A549 (cell line): ENCODE measurements around the gene MEF2C. TPM values are rescaled to one million over a fixed set of nuclear protein-coding genes. Genes with fewer than 3 reads are reported as not detected.

Source experiments
- ATAC-seq, 2 experiments: fragments of 200-7000 bp in 1 of 2; fragments of >200 bp in 1 of 2; cut with Nextera tagmentation in 1 of 2; cut with Tn5 transposase in 1 of 2; 3 replicates each; pipeline versions ENCODE4 v1.8.0 to v1.9.1; 2018 to 2020; ENCODE audit warnings: mild to moderate bottlenecking in 1 of 2, moderate library complexity in 1 of 2
- CTCF ChIA-PET: fragments of 300-600 bp; sonication (Branson Sonifier 250); formaldehyde crosslinking; extraction: SDS; loops from one replicate; lab custom pipeline; 2021; ENCODE audit warnings: antibody characterized with exemption, inconsistent platforms; lab: Yijun Ruan, JAX
- POLR2A ChIA-PET: fragments of 350-600 bp; formaldehyde crosslinking; extraction: SDS; loops from one replicate; lab custom pipeline; 2021; ENCODE audit warnings: antibody characterized with exemption, inconsistent platforms; lab: Yijun Ruan, JAX
- DNase-seq, 2 experiments: peaks; one replicate each; pipeline versions ENCODE4 v3.0.0 to v3.0.0-alpha.2; 2011 to 2016; ENCODE audit warnings: low read depth in 1 of 2, low spot score in 1 of 2
- FAIRE-seq: peaks from 2 replicates; lab custom pipeline; 2011; peaks lifted over from hg19 to GRCh38; lab: Jason Lieb, UNC
- H3K27ac ChIP-seq, 2 experiments: fragments of >200 bp; sonication (Bioruptor Twin); formaldehyde crosslinking; 3 replicates each; pipeline ENCODE4 v1.5.1; 2016 to 2017
- H3K4me1 ChIP-seq: fragments of >200 bp; sonication (Bioruptor Twin); formaldehyde crosslinking; 3 replicates; pipeline ENCODE4 v1.6.1; 2016
- H3K4me2 ChIP-seq: fragments of >200 bp; sonication (Bioruptor Twin); formaldehyde crosslinking; 3 replicates; pipeline ENCODE4 v1.6.1; 2016
- H3K4me3 ChIP-seq: fragments of >200 bp; sonication (Bioruptor Twin); formaldehyde crosslinking; 3 replicates; pipeline ENCODE4 v1.5.1; 2016
- H3K9me3 ChIP-seq: fragments of >200 bp; sonication (Bioruptor Twin); formaldehyde crosslinking; 3 replicates; pipeline ENCODE4 v1.6.1; 2016
- BCL3 ChIP-seq: fragments of >200 bp; sonication (Bioruptor Twin); formaldehyde crosslinking; IDR thresholded peaks from 3 replicates; pipeline ENCODE4 v1.6.1; 2016
- CBX2 ChIP-seq: fragments of 200-600 bp; sonication (generic); IDR thresholded peaks from 2 replicates; pipeline ENCODE4 v1.6.1; 2016; ENCODE audit warnings: low read depth, mild to moderate bottlenecking, borderline replicate concordance
- CHD4 ChIP-seq: fragments of 200-600 bp; sonication (generic); IDR thresholded peaks from 2 replicates; pipeline ENCODE4 v1.6.1; 2016; ENCODE audit warnings: antibody characterized with exemption, mild to moderate bottlenecking, borderline replicate concordance
- CTCF ChIP-seq: fragments of >200 bp; sonication (Bioruptor Twin); formaldehyde crosslinking; IDR thresholded peaks from 3 replicates; pipeline ENCODE4 v1.5.1; 2016
- EHF ChIP-seq: fragments of 250-450 bp; sonication (Bioruptor Pico); IDR thresholded peaks from 2 replicates; pipeline ENCODE4 v1.5.0; 2020; ENCODE audit warnings: mild to moderate bottlenecking
- FOXS1 ChIP-seq: fragments of 250-450 bp; sonication (Bioruptor Pico); IDR thresholded peaks from 2 replicates; pipeline ENCODE4 v1.5.0; 2020; ENCODE audit warnings: mild to moderate bottlenecking, moderate library complexity
- GATA3 ChIP-seq: IDR thresholded peaks from 2 replicates; pipeline ENCODE4 v1.6.1; 2012; ENCODE audit warnings: borderline replicate concordance
- HDAC2 ChIP-seq: fragments of 200-600 bp; sonication (generic); IDR thresholded peaks from 2 replicates; pipeline ENCODE4 v1.6.1; 2016
- HES2 ChIP-seq: fragments of >200 bp; sonication (Bioruptor Twin); formaldehyde crosslinking; IDR thresholded peaks from 2 replicates; pipeline ENCODE4 v1.6.1; 2016
- HEYL ChIP-seq: fragments of 250-450 bp; sonication (Bioruptor Pico); IDR thresholded peaks from 2 replicates; pipeline ENCODE4 v1.8.0; 2021; ENCODE audit warnings: mild to moderate bottlenecking, moderate library complexity
- HOXB13 ChIP-seq: fragments of 250-450 bp; sonication (Bioruptor Pico); IDR thresholded peaks from 2 replicates; pipeline ENCODE4 v1.5.0; 2020; ENCODE audit warnings: low read depth, mild to moderate bottlenecking, moderate library complexity
- MAX ChIP-seq: IDR thresholded peaks from 2 replicates; pipeline ENCODE4 v1.6.1; 2012
- NFE2L2 ChIP-seq: fragments of 150-350 bp; conservative IDR thresholded peaks from 2 replicates; pipeline ENCODE4 v1.6.1; 2014; ENCODE audit warnings: low read length
- PHF8 ChIP-seq: fragments of 200-600 bp; sonication (generic); IDR thresholded peaks from 2 replicates; pipeline ENCODE4 v1.6.1; 2016; ENCODE audit warnings: low read depth, mild to moderate bottlenecking, antibody characterized with exemption, moderate library complexity, borderline replicate concordance
- POLR2AphosphoS2 ChIP-seq: conservative IDR thresholded peaks from 2 replicates; pipeline ENCODE4 v1.6.1; 2012; ENCODE audit warnings: low read length, improper control_type of control experiment, inconsistent platforms
- RCOR1 ChIP-seq: fragments of 150-350 bp; IDR thresholded peaks from 2 replicates; pipeline ENCODE4 v1.6.1; 2014; ENCODE audit warnings: antibody characterized with exemption, low read length, low read depth
- REST ChIP-seq: fragments of 200-600 bp; sonication (generic); IDR thresholded peaks from 2 replicates; pipeline ENCODE4 v1.6.1; 2016; ENCODE audit warnings: antibody characterized with exemption, mild to moderate bottlenecking, moderate library complexity
- SREBF2 ChIP-seq: fragments of 450-650 bp; IDR thresholded peaks from 2 replicates; pipeline ENCODE4 v1.6.1; 2014; ENCODE audit warnings: mild to moderate bottlenecking, moderate library complexity
- TFCP2L1 ChIP-seq: fragments of 250-450 bp; sonication (Bioruptor Pico); IDR thresholded peaks from 2 replicates; pipeline ENCODE4 v1.5.0; 2021; ENCODE audit warnings: mild to moderate bottlenecking
- TP53 ChIP-seq: fragments of 250-450 bp; sonication (Bioruptor Pico); IDR thresholded peaks from 2 replicates; pipeline ENCODE4 v1.5.0; 2021; ENCODE audit warnings: mild to moderate bottlenecking, moderate library complexity
- USF2 ChIP-seq: fragments of 450-650 bp; IDR thresholded peaks from 2 replicates; pipeline ENCODE4 v1.6.1; 2014; ENCODE audit warnings: antibody characterized with exemption
- ZC3H11A ChIP-seq: fragments of 450-650 bp; IDR thresholded peaks from 2 replicates; pipeline ENCODE4 v1.6.1; 2014; ENCODE audit warnings: antibody characterized with exemption, mild to moderate bottlenecking
- WGBS: methylation state at CpG from one replicate; pipeline ENCODE4 v1.1.6; 2017; ENCODE audit errors: missing lambda C conversion rate; 5-methylcytosine and 5-hydroxymethylcytosine counted together
- polyA plus RNA-seq, 4 experiments: library from polyadenylated mRNA; depleted of rRNA in 3 of 4; stranded (reverse); fragments of >200 nt; fragmentation: RNase III in 1 of 4; extraction: RNeasy Plus Mini Kit Qiagen cat#74134 plus additional on column Dnase treatment in 1 of 4; gene quantifications; 2 replicates in 3 of 4; 3 replicates in 1 of 4; pipeline ENCODE4 v1.2.3, GENCODE V29; 2011 to 2017

The MEF2C gene
- polyA plus RNA-seq, 2 of the 4 experiments (the other 2 are of a cell fraction): 0.03 to 0.06 TPM

- Histone ChIP-seq H3K9me3 (no peaks in the 10 kb centered on the region), H3K4me1 (peaks cover 18% of the 10 kb centered on the region), H3K4me3 (no peak overlapping the region), H3K27ac (no peak overlapping the region)
- CTCF ChIA-PET: no interaction called here
- WGBS: 66% methylated on average over 3 of the region's 3 CpGs
- no peak for ATAC-seq
- TF ChIP-seq BCL3 (no peak), RCOR1 (no peak), NFE2L2 (no peak), HOXB13 (CRISPR knock-in tag) (no peak), ZC3H11A (peak; percentile 33), HEYL (CRISPR knock-in tag) (no peak)
- TF ChIP-seq, all 56 proteins: peak for 1
- FAIRE-seq (no peak), DNase-seq (no peak)
- H3K4me2 ChIP-seq: no peak overlapping the region
- POLR2A ChIA-PET: no interaction called here
Measured at GRCh38 chr5:88787856-88788255, 95.1 kb downstream of the MEF2C start.

- TF ChIP-seq MAX (no peak), PHF8 (no peak), CBX2 (no peak)
- TF ChIP-seq, all 56 proteins: peak for 0
- H3K4me3 ChIP-seq: no peak overlapping the region
- H3K4me1 ChIP-seq: peaks cover 18% of the 10 kb centered on the region
- no peak overlapping the region for H3K27ac ChIP-seq
- H3K9me3 ChIP-seq: no peaks in the 10 kb centered on the region
- ChIA-PET POLR2A (no interaction called here), CTCF (no interaction called here)
- FAIRE-seq: no peak
- no peak overlapping the region for H3K4me2 ChIP-seq
- WGBS: 44% methylated on average over 2 of the region's 2 CpGs
- DNase-seq: no peak
- no peak for ATAC-seq
Measured at GRCh38 chr5:88786789-88787188, 96.2 kb downstream of the MEF2C start.

- Histone ChIP-seq H3K4me1 (peaks cover 18% of the 10 kb centered on the region), H3K4me3 (no peak overlapping the region), H3K4me2 (peak overlapping the region; percentile 66), H3K9me3 (no peaks in the 10 kb centered on the region), H3K27ac (peak overlapping the region in 1 of 2 experiments; percentile 12; a peak in 1 of 6 replicates)
- ChIA-PET CTCF (no interaction called here), POLR2A (interaction anchor here (0.5 kb wide), 1 partner anchor 212 kb away, joined by 9 read pairs; no protein-coding TSS in a partner anchor)
- DNase-seq: peak in 1 of 2 experiments; percentile 64
- WGBS: 22% methylated on average over 7 of the region's 7 CpGs
- TF ChIP-seq HES2 (no peak), ZC3H11A (no peak), FOXS1 (no peak), MAX (no peak), HDAC2 (no peak), REST (no peak), USF2 (no peak), CHD4 (no peak), EHF (CRISPR knock-in tag) (no peak), TFCP2L1 (CRISPR knock-in tag) (no peak), GATA3 (no peak), POLR2AphosphoS2 (no peak), TP53 (CRISPR knock-in tag) (no peak), CTCF (no peak), SREBF2 (no peak)
- ATAC-seq: peak; percentile 85 to 91
- no peak for FAIRE-seq
Measured at GRCh38 chr5:88785746-88786565, 97.0 kb downstream of the MEF2C start.
